GM12891 (cell line): ENCODE results near the gene PRPF6.
A peak's percentile ranks its signal among the peaks of the same experiment; 100 is the strongest.

Source experiments
- POLR2AphosphoS5 ChIP-seq: IDR thresholded peaks from 2 replicates; pipeline ENCODE4 v1.6.1; 2011; ENCODE audit warnings: low read depth, low read length, control low read depth
- TAF1 ChIP-seq: IDR thresholded peaks from 2 replicates; pipeline ENCODE4 v1.6.1; 2011; ENCODE audit warnings: low read depth, low read length, control low read depth

- TF ChIP-seq POLR2AphosphoS5 (peak; percentile 45; the same call in 1 of the 2 replicates), TAF1 (peak; percentile 63; the same call in 1 of the 2 replicates)
Measured at GRCh38 chr20:63978319-63979228, 2.4 kb upstream of the PRPF6 start.
